ENCODE measurements around the gene SLC30A1.

DNA sequence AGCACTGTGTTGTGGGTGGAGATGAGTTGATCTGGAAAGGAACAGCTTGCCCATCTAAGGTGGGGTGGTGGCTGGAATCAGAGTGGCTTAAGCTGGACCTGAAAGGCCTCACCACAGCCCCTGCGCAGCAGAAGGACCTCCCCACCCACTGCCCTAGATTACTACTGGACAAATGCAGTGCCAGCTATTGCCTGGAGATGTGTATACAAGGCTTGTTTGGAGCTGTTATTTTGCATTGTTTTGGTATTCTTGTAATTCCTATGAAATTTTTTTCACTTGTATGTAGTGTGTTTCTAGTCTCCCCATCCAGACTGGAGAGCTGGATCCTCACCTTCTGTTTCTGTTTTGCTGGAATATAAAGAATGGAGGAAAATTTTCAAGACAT lies 1.3 kb upstream of the SLC30A1 start:
- TF ChIP-seq, protein P1, sequence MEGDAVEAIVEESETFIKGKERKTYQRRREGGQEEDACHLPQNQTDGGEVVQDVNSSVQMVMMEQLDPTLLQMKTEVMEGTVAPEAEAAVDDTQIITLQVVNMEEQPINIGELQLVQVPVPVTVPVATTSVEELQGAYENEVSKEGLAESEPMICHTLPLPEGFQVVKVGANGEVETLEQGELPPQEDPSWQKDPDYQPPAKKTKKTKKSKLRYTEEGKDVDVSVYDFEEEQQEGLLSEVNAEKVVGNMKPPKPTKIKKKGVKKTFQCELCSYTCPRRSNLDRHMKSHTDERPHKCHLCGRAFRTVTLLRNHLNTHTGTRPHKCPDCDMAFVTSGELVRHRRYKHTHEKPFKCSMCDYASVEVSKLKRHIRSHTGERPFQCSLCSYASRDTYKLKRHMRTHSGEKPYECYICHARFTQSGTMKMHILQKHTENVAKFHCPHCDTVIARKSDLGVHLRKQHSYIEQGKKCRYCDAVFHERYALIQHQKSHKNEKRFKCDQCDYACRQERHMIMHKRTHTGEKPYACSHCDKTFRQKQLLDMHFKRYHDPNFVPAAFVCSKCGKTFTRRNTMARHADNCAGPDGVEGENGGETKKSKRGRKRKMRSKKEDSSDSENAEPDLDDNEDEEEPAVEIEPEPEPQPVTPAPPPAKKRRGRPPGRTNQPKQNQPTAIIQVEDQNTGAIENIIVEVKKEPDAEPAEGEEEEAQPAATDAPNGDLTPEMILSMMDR (conservative IDR thresholded peaks at IDR 0.05; ENCODE audit: low read depth, low read length): no peak
- TF ChIP-seq EZH2 (IDR thresholded peaks at IDR 0.05; ENCODE audit: low read length, unreplicated experiment): no peak

All from PC-3 (cell line).